NCI-H774 (cell line): ENCODE measurements around the gene C15orf40.

Experiments
- DNase-seq: peaks from one replicate; lab custom pipeline; 2025; lab: John Stamatoyannopoulos, UW

The C15orf40 gene

GRCh38 chr15:82993144-82993543, 18.3 kb downstream of the C15orf40 start:
- DNase-seq = no peak

DNA sequence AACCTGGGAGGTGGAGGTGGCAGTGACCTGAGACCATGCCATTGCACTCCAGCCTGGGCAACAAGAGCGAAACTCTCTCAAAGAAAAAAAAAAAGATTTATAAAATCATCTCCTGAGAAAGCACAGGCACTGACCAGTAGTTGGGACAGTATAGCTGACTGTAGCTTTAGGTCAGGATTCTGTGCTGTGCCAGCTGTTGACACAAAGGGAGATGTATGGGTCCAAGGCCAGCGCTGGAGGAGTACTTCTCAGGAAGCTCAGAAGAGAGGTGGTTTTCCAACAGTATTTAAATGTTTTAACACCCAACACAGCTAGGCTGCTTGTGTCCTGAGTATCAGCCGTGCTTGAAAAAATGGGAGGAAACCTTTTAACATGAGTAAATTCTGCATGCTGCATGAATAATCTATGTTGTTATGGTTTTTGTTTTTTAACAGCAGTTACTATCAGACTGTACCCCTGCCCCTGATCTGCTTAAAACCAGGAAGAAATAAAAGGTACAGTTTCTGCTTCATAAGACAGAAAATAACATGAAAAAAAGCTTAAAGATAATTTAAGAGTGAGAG, 18.9 kb downstream of the C15orf40 start:
- no peak for DNase-seq

GRCh38 chr15:82986442-82986780, 25.0 kb downstream of the C15orf40 start:
- no peak for DNase-seq

GRCh38 chr15:82985688-82986441, 25.6 kb downstream of the C15orf40 start, which contains the start of gene RAMAC:
Gene RAMAC (plus strand): TSS chr15:82986210. CDS start chr15:82989019, 2,809 bp downstream.
- peak; percentile 92 for DNase-seq

DNA sequence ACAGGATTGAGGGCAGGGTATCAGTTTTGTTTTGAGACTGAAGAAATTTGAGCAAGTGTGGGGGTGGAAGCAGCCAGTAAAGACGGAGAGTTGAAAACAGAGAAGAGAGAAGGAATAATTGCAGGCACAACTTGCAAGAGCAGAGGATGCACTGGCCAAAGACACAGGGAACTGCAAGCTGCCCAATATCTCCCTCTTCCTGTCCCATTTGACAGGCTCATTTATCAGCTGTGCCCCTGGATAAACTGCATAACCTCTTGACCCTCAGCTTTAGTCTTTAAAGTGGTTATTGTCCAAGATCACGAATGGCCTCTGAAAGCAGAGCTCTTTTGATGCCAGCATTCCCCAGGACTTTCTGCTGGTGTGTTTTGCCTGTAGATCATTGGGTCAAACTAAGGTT, 30.5 kb downstream of the C15orf40 start:
- no peak for DNase-seq

DNA sequence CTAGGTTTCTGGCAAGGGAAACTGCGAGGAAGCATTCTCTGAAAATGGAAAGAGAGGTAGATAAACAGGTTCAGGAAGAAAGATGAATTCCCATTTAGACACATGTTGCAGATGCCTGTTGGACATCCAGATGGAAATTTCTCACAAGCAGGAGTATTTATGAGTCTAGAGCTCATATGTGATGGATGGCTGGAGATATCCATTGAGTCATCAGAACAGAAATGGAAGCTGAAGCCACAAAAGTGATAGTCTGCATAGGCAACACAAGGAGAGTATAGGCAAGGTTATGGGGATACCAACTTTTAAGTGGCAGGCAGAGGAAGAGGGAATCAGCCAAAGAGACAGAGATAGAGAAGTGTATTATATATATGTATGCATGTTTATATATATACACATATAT, 31.7 kb downstream of the C15orf40 start:
- DNase-seq = no peak

- DNase-seq = no peak
Measured at GRCh38 chr15:82978438-82978837, 33.0 kb downstream of the C15orf40 start.

DNA sequence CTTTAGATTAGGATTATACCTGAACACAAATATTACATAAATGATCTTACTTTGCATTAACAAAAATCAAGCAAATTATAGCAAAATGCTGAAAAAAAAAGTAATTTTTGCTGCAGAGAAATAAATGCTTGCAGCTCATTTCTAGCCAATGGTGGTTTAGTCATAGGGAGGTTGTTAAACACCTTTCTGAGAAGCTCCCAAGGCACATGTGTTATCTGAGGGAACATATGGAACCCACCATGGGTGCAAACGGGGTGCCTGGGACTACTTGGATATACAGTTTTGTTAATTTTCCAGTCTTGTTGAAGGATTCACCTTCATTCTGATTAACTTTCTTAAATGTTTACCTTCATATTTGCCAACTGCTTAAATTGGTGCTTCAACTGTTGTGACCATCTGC, 34.4 kb downstream of the C15orf40 start:
- DNase-seq = no peak

- no peak for DNase-seq
Measured at GRCh38 chr15:82972990-82973389, 38.4 kb downstream of the C15orf40 start.

DNA sequence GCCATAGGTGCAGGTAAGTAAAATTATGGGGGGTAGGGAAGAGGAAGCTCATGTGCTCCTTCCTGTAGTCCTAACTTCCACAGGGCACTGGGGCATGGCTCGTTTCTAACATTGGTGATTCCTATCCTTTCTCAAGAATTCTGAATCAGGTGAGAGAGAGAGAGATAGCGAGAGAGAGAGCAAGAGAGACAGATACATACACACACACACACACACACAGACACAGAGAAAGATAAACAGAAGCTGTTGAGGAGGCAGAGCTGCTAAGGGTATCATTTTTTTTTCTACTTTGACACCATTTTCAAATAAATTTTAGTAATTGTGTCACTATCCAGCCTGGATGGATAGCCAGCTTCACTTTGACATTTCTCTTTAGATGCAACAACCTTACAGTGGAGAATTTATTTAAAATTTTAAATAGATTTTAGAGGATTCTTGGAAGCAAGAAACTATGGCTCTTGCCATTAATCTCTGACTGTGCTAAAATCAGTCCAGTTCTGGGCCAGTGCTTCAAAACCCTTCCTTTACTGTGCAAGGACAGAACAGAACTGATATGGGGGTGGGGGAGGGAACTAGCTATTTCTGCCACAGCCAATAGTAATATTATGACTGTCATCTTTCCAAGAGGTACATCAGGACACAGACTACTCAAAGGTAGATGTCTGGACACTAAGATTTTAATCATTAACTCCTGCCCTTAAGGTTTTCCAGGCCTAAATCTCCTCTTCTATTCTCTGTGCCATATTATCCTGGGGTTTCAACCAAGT, 40.0 kb downstream of the C15orf40 start:
- DNase-seq = no peak

- DNase-seq = no peak
Measured at GRCh38 chr15:82970696-82971095, 40.7 kb downstream of the C15orf40 start.

- no peak for DNase-seq
Measured at GRCh38 chr15:82970078-82970686, 41.3 kb downstream of the C15orf40 start.

- no peak for DNase-seq
Measured at GRCh38 chr15:82969353-82969752, 42.1 kb downstream of the C15orf40 start.

GRCh38 chr15:82968066-82968465, 43.4 kb downstream of the C15orf40 start:
- DNase-seq = no peak

GRCh38 chr15:82966671-82967071, 44.8 kb downstream of the C15orf40 start:
- no peak for DNase-seq

DNA sequence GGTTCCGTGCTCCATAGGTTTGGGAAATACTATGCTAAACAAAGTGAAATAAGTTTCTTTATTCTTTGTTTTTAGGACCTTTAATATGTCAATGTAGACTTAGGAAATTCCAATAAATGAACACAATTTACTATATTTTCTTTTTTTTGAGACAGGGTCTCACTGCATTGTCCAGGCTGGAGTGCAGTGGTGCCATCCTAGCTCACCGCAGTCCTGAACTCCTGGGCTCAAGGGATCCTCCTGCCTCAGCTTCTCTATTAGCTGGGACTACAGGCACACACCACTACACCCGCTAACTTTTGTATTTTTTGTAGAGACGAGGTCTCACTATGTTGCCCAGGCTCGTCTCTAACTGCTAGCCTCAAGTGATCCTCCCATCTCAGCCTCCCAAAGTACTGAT, 46.5 kb downstream of the C15orf40 start:
- DNase-seq = no peak

DNA sequence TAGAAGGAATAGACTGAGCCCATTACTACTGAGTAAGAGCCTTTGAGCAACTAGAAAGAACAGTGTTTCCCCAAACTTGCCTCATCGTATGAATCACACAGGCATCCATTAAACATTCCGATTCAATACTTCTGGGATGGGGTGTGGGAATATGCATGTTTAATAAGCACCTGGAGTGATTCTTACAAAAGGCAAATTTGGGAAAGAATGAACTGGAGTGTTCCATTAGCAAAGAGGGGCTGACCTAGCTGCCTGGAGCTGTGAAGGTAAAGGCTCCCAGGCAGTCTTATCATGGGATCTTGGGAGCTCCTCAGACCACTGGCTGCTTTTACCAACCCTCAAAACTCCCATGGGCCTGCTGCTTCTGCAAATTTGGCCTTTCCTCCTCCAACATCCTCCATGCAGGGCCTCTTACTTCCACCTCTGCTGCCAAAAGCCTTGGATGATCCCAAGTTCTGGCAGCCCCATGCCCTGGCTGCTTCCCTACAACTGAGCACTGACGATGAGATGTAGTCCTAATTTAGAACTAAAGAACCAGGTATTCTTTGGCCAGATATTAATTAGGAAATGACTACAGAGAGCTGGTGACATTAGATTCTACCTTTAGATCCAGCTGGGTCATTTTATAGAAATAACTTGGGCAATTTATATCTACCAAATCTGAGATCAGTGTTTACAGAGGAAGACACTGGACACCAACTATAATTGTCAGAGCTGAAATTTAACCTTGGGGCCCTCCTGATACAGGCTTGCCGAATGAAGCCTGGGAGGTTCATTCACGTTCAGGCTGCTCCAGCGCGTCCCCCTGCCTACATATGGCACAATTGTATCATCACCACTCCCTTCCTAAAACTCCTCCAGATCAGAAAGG, 47.7 kb downstream of the C15orf40 start:
- DNase-seq = no peak

- no peak for DNase-seq
Measured at GRCh38 chr15:82960766-82961165, 50.7 kb downstream of the C15orf40 start.

- DNase-seq = no peak
Measured at GRCh38 chr15:82959423-82959822, 52.0 kb downstream of the C15orf40 start.

DNA sequence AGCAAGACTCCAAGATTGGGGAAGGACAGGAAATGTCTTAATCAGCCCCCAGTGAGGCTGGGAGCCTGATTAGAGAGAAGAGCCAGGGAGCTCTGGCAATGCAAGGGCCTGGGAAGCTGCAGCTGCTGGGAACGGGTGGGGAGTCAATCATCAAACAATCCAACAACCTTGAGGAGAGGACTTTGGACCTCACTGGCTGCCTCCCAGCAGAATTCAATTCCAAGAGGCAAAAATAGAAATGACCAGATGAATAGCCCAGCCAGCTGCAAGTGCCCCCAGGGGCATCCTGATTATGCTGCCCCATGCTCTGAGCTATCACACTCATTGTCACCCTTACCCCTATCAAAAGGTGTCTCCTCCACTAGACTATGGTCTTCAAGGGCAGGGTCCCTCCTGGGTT, 52.8 kb downstream of the C15orf40 start:
- no peak for DNase-seq

- DNase-seq = no peak
Measured at GRCh38 chr15:82952158-82953081, 59.0 kb downstream of the C15orf40 start, which contains the start of gene HOMER2. Gene HOMER2 (minus strand): TSS chr15:82952720. CDS start chr15:82952535, 185 bp downstream.
